HL-60 (cell line): ENCODE data around the gene TAF5.
A peak's percentile ranks its signal among the peaks of the same experiment; 100 is the strongest.

Experiments
- DNase-seq, 2 experiments: peaks; one replicate each; pipeline ENCODE4 v3.0.0-alpha.2; 2010 to 2020; ENCODE audit warnings: low read depth in 1 of 2, low spot score in 1 of 2
- H3K27ac ChIP-seq: fragments of 250-450 bp; sonication (Bioruptor Pico); replicated peaks from 2 replicates; pipeline ENCODE4 v1.5.1; 2020; ENCODE audit warnings: mild to moderate bottlenecking, moderate library complexity
- H3K27me3 ChIP-seq: fragments of 250-450 bp; sonication (Bioruptor Pico); 2 replicates; pipeline ENCODE4 v1.5.1; 2021; ENCODE audit warnings: mild to moderate bottlenecking, moderate library complexity; ENCODE audit not compliant: insufficient read depth, poor library complexity, severe bottlenecking
- H3K4me3 ChIP-seq: replicated peaks from 2 replicates; pipeline ENCODE4 v1.5.1; 2011; ENCODE audit warnings: mild to moderate bottlenecking, control low read depth, low read length; ENCODE audit not compliant: insufficient read depth
- CTCF ChIP-seq: IDR thresholded peaks from one replicate; pipeline ENCODE4 v1.5.1; 2011; ENCODE audit warnings: low read length, control low read depth, inconsistent platforms; ENCODE audit not compliant: insufficient read depth
- GABPA ChIP-seq: IDR thresholded peaks from 2 replicates; pipeline ENCODE4 v1.6.1; 2012; ENCODE audit warnings: low read depth
- POLR2AphosphoS5 ChIP-seq: IDR thresholded peaks from 2 replicates; pipeline ENCODE4 v1.6.1; 2012; ENCODE audit warnings: low read depth
- REST ChIP-seq: IDR thresholded peaks from 2 replicates; pipeline ENCODE4 v1.6.1; 2012; ENCODE audit warnings: low read depth; ENCODE audit not compliant: insufficient replicate concordance
- SPI1 ChIP-seq: IDR thresholded peaks from 2 replicates; pipeline ENCODE4 v1.6.1; 2012; ENCODE audit warnings: low read depth, mild to moderate bottlenecking, borderline replicate concordance

TAF5 gene

GRCh38 chr10:103428989-103429643, 61.3 kb downstream of the TAF5 start:
- TF ChIP-seq SPI1 (no peak), CTCF (no peak), GABPA (no peak), POLR2AphosphoS5 (no peak)
- H3K4me3 ChIP-seq: no peak overlapping the region
- no peaks in the 10 kb centered on the region for H3K27me3 ChIP-seq
- no peak overlapping the region for H3K27ac ChIP-seq
- DNase-seq: no peak

- no peak overlapping the region for H3K27ac ChIP-seq
- no peak for DNase-seq
- no peaks in the 10 kb centered on the region for H3K27me3 ChIP-seq
- TF ChIP-seq GABPA: no peak
- TF ChIP-seq POLR2AphosphoS5: no peak
- TF ChIP-seq REST: no peak
- TF ChIP-seq SPI1: no peak
- no peak for TF ChIP-seq CTCF
- no peak overlapping the region for H3K4me3 ChIP-seq
Measured at GRCh38 chr10:103429647-103430046, 61.9 kb downstream of the TAF5 start.

- no peak overlapping the region for H3K4me3 ChIP-seq
- H3K27me3 ChIP-seq: no peaks in the 10 kb centered on the region
- no peak for DNase-seq
- no peak for TF ChIP-seq REST
- no peak for TF ChIP-seq SPI1
- TF ChIP-seq CTCF: no peak
- TF ChIP-seq GABPA: no peak
- TF ChIP-seq POLR2AphosphoS5: no peak
- H3K27ac ChIP-seq: no peak overlapping the region
Measured at GRCh38 chr10:103431902-103432301, 64.1 kb downstream of the TAF5 start.

GRCh38 chr10:103433858-103434257, 66.1 kb downstream of the TAF5 start:
- Histone ChIP-seq H3K4me3 (no peak overlapping the region), H3K27me3 (no peaks in the 10 kb centered on the region), H3K27ac (0 out of 2 replicates have a peak overlapping the region, but pooled peaks have one; percentile 12)
- no peak for TF ChIP-seq CTCF
- TF ChIP-seq REST: no peak
- 0 out of 2 replicates have a peak, but pooled peaks have one; percentile 20 for TF ChIP-seq POLR2AphosphoS5
- 0 out of 2 replicates have a peak, but pooled peaks have one; percentile 8 for TF ChIP-seq SPI1
- TF ChIP-seq GABPA: no peak
- peak in 1 of 2 experiments; percentile 80 for DNase-seq
